Endothelial cell of umbilical vein (primary cell): Measurements from ENCODE around the gene RTBDN. TPM values are rescaled to one million over a fixed set of nuclear protein-coding genes. Genes with fewer than 3 reads are reported as not detected.

ENCODE experiments used
- Bru-seq: library from RNA; stranded (reverse); fragments of 400-500 nt; gene quantifications from one replicate; lab custom pipeline; 2021; lab: Mats Ljungman, UMichigan
- BruChase-seq, 2 experiments: library from RNA; stranded (reverse); fragments of 400-500 nt; gene quantifications; one replicate each; lab custom pipeline; 2021; lab: Mats Ljungman, UMichigan
- BruUV-seq: library from RNA; stranded (reverse); fragments of 400-500 nt; replicated peaks from 2 replicates; lab custom pipeline; 2021; lab: Mats Ljungman, UMichigan
- CTCF ChIA-PET: fragments of 300-600, 350-600 bp; sonication (Branson Sonifier 250); formaldehyde crosslinking; loops from one replicate; lab custom pipeline; 2021; ENCODE audit warnings: antibody characterized with exemption, inconsistent platforms; lab: Charles Lee
- POLR2A ChIA-PET: fragments of 300-600, 350-600 bp; sonication (Branson Sonifier 250); formaldehyde crosslinking; loops from one replicate; lab custom pipeline; 2021; ENCODE audit warnings: antibody characterized with exemption, inconsistent platforms; lab: Charles Lee
- DNase-seq: peaks from one replicate; pipeline ENCODE4 v3.0.0-alpha.2; 2011; ENCODE audit warnings: low read depth, low spot score
- FAIRE-seq: peaks from 2 replicates; lab custom pipeline; 2011; peaks lifted over from hg19 to GRCh38; lab: Jason Lieb, UNC
- H2AFZ ChIP-seq: 2 replicates; pipeline ENCODE4 v1.6.0; 2012; ENCODE audit warnings: low read depth, low read length, control low read depth, inconsistent platforms
- H3K27ac ChIP-seq: 2 replicates; pipeline ENCODE4 v1.5.1; 2011; ENCODE audit warnings: low read depth, mild to moderate bottlenecking, control low read depth, low read length, moderate library complexity; ENCODE audit not compliant: insufficient read depth
- H3K27me3 ChIP-seq, 2 experiments: 2 replicates each; pipeline versions ENCODE4 v1.6.0 to v1.6.1; 2011; ENCODE audit warnings: low read length in 2 of 2, mixed read lengths in 1 of 2; ENCODE audit not compliant: control insufficient read depth in 2 of 2, insufficient read depth in 2 of 2
- H3K36me3 ChIP-seq, 2 experiments: 2 replicates in 1 of 2; 3 replicates in 1 of 2; pipeline ENCODE4 v1.5.1; 2011; ENCODE audit warnings: low read length in 2 of 2, mild to moderate bottlenecking in 1 of 2, moderate library complexity in 1 of 2; ENCODE audit not compliant: control insufficient read depth in 2 of 2, insufficient read depth in 2 of 2; ENCODE audit errors: extremely low read depth in 1 of 2
- H3K4me1 ChIP-seq: 3 replicates; pipeline ENCODE4 v1.5.1; 2011; ENCODE audit warnings: mild to moderate bottlenecking, low read length; ENCODE audit not compliant: control insufficient read depth, insufficient read depth; ENCODE audit errors: extremely low read depth
- H3K4me2 ChIP-seq: 2 replicates; pipeline ENCODE4 v1.6.1; 2011; ENCODE audit warnings: low read length, control low read depth, mixed read lengths; ENCODE audit not compliant: insufficient read depth
- H3K4me3 ChIP-seq, 3 experiments: fragments of 200-600 bp in 1 of 3; sonication (generic), shearing (Covaris generic) in 1 of 3; replicated peaks in 1 of 3; 2 replicates each; pipeline ENCODE4 v1.5.1; 2011 to 2016; ENCODE audit warnings: control low read depth in 3 of 3, low read length in 3 of 3, mild to moderate bottlenecking in 2 of 3, inconsistent platforms in 1 of 3, low read depth in 1 of 3, moderate library complexity in 1 of 3; ENCODE audit not compliant: insufficient read depth in 1 of 3
- H3K79me2 ChIP-seq: 2 replicates; pipeline ENCODE4 v1.6.0; 2012; ENCODE audit warnings: low read length, inconsistent platforms; ENCODE audit not compliant: control insufficient read depth, insufficient read depth
- H3K9ac ChIP-seq: replicated peaks from 2 replicates; pipeline ENCODE3; 2011; ENCODE audit warnings: low read length, control low read depth; ENCODE audit not compliant: insufficient read depth; ENCODE audit errors: extremely low read depth
- H3K9me1 ChIP-seq: replicated peaks from 3 replicates; pipeline ENCODE4 v1.6.0; 2011; ENCODE audit warnings: mild to moderate bottlenecking, low read length; ENCODE audit not compliant: control insufficient read depth, insufficient read depth; ENCODE audit errors: extremely low read depth
- H3K9me3 ChIP-seq: replicated peaks from 2 replicates; pipeline ENCODE4 v1.5.1; 2012; ENCODE audit warnings: low read length, inconsistent platforms; ENCODE audit not compliant: control insufficient read depth, insufficient read depth
- H4K20me1 ChIP-seq: replicated peaks from 2 replicates; pipeline ENCODE3; 2011; ENCODE audit warnings: mild to moderate bottlenecking, low read length; ENCODE audit not compliant: control insufficient read depth, insufficient read depth; ENCODE audit errors: extremely low read depth
- EZH2 ChIP-seq: IDR thresholded peaks from 2 replicates; pipeline ENCODE4 v1.6.1; 2012; ENCODE audit warnings: borderline replicate concordance, low read depth, mild to moderate bottlenecking, moderate library complexity, low read length, inconsistent platforms; ENCODE audit not compliant: severe bottlenecking
- FOS ChIP-seq: IDR thresholded peaks from 2 replicates; pipeline ENCODE4 v1.6.1; 2011; ENCODE audit warnings: mild to moderate bottlenecking, low read length, moderate library complexity, borderline replicate concordance; ENCODE audit not compliant: insufficient read depth
- GATA2 ChIP-seq: IDR thresholded peaks from 2 replicates; pipeline ENCODE4 v1.7.0; 2011; ENCODE audit warnings: low read depth, mild to moderate bottlenecking, moderate library complexity, mixed read lengths, low read length; ENCODE audit not compliant: insufficient read length, insufficient read depth
- JUN ChIP-seq: IDR thresholded peaks from 2 replicates; pipeline ENCODE4 v1.6.1; 2011; ENCODE audit warnings: borderline replicate concordance, low read depth; ENCODE audit not compliant: insufficient read length, insufficient read depth
- MYC ChIP-seq: IDR thresholded peaks from one replicate; pipeline ENCODE4 v1.6.1; 2011; ENCODE audit warnings: mild to moderate bottlenecking, low read depth, low read length
- POLR2A ChIP-seq: IDR thresholded peaks from 2 replicates; pipeline ENCODE4 v1.6.1; 2012; ENCODE audit warnings: low read depth, mild to moderate bottlenecking, control low read depth, low read length
- POLR2AphosphoS5 ChIP-seq: IDR thresholded peaks from 2 replicates; pipeline ENCODE4 v1.6.1; 2012; ENCODE audit warnings: low read depth, mild to moderate bottlenecking, control low read depth, low read length, moderate library complexity; ENCODE audit not compliant: insufficient read depth
- dilution Hi-C: fragments of 300-500 bp; cut with MboI; formaldehyde crosslinking; loops from one replicate; pipeline ENCODE4 v1.15.0; 2019; ENCODE audit warnings: low sequenced_read_pairs; ENCODE audit not compliant: extremely low pct_ligation_motif_present
- intact Hi-C: fragments of 100-400 bp; cut with micrococcal nuclease; formaldehyde crosslinking; loops from one replicate; pipeline ENCODE4 v1.10.0; 2022
- long read RNA-seq: library from polyadenylated mRNA; stranded (forward); transcript quantifications from one replicate; pipeline ENCODE4 v2.0.0, GENCODE V29; 2021
- polyA minus RNA-seq, 3 experiments: library from RNA; depleted of rRNA, polyadenylated mRNA; stranded (reverse); fragments of >200 nt; gene quantifications; 1 replicate in 1 of 3; 2 replicates in 2 of 3; pipeline ENCODE4 v1.2.3, GENCODE V29; 2011
- polyA plus RNA-seq, 4 experiments: library from polyadenylated mRNA; depleted of rRNA in 3 of 4; stranded (reverse) in 3 of 4; unstranded in 1 of 4; fragments of >200 nt; gene quantifications; 2 replicates each; pipeline versions ENCODE4 v1.2.1 to v1.2.3, GENCODE V29; 2011 to 2012; ENCODE audit warnings: missing spikeins in 1 of 4
- total RNA-seq: library from RNA; stranded (reverse); gene quantifications from 2 replicates; pipeline ENCODE4 v1.2.3, GENCODE V29; 2021
- TF ChIP-seq, protein P1 (sequence below): IDR thresholded peaks from 2 replicates; pipeline ENCODE4 v1.6.1; 2011; ENCODE audit not compliant: insufficient read depth, insufficient read length
- TF ChIP-seq, protein P2 (sequence below), 2 donors: IDR thresholded peaks; 1 replicate in 1 of 2; 2 replicates in 1 of 2; pipeline ENCODE4 v1.5.1; 2011; ENCODE audit warnings: low read length in 2 of 2, mild to moderate bottlenecking in 2 of 2, moderate library complexity in 2 of 2, control low read depth in 1 of 2, inconsistent platforms in 1 of 2, low read depth in 1 of 2; ENCODE audit not compliant: insufficient read depth in 1 of 2; ENCODE audit errors: extremely low read depth in 1 of 2

The RTBDN gene
- not detected in 2 replicates for total RNA-seq
- polyA plus RNA-seq, result not detected in 2 replicates
- not detected in 2 replicates for polyA plus RNA-seq (2011; cell fraction: cytosol; rRNA removed)
- polyA plus RNA-seq (2011; cell fraction: nucleus; rRNA removed), result not detected in 2 replicates
- not detected in 2 replicates for polyA plus RNA-seq (2012)
- not detected in 2 replicates for polyA minus RNA-seq
- polyA minus RNA-seq (2011; cell fraction: cytosol; rRNA and poly(A)+ RNA removed), result not detected
- polyA minus RNA-seq (2011; cell fraction: nucleus; rRNA and poly(A)+ RNA removed), result not detected in 2 replicates
- not detected for Bru-seq, nascent RNA
- BruChase-seq, experiment 1, labeled RNA remaining after a 6-hour chase, result percentile 8 among the genes with signal in this experiment
- BruChase-seq, experiment 2, labeled RNA remaining after a 2-hour chase, result not detected
- long read RNA-seq, result 0 reads

DNA sequence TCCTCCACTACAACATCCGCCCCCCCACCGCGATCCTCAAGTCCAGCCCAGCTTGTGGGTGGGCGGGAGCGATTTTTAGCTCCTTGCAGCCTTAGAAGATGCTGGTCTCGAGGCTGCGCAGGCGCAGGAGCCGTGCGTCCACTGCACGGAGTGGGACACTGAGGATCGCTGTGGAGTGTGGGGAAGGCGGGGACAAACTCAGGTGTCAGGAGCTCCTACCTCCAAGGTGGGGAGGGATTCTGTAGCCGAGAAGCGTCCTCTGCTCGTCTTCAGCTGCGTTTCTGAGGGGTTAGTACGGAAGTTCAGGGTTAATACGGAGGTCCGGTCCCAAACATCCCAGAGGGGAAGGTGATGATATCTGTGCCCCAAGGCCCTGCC lies at the start of gene RTBDN:
Gene RTBDN (minus strand): TSS at position 14 of the 378 bp plus-strand sequence. CDS start 4,600 bp downstream, outside the sequence.
- no peaks in the 10 kb centered on the region for H4K20me1 ChIP-seq
- FAIRE-seq, result no peak
- H3K27ac ChIP-seq, result no peak within 1 kb of the TSS
- TF ChIP-seq EZH2 (peak; percentile 79), POLR2AphosphoS5 (no peak), MYC (no peak)
- TF ChIP-seq, protein P1, sequence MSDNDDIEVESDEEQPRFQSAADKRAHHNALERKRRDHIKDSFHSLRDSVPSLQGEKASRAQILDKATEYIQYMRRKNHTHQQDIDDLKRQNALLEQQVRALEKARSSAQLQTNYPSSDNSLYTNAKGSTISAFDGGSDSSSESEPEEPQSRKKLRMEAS, result no peak
- H3K79me2 ChIP-seq, result no peaks in the 10 kb centered on the region
- dilution Hi-C loops (no loop called here), intact Hi-C loops (no loop called here)
- H3K36me3 ChIP-seq, result no peaks in the 10 kb centered on the region
- no peak for DNase-seq
- H3K9me3 ChIP-seq, result no peaks in the 10 kb centered on the region
- peak within 1 kb of the TSS in 1 of 3 experiments; percentile 22 for H3K4me3 ChIP-seq
- no TSS peak for BruUV-seq
- H3K27me3 ChIP-seq, result peaks cover 50 to 62% of the 10 kb centered on the region in 2 experiments
- no peak within 1 kb of the TSS for H3K9ac ChIP-seq
- H3K4me2 ChIP-seq, result no peak within 1 kb of the TSS
- H3K4me1 ChIP-seq, result no peaks in the 10 kb centered on the region
- H3K9me1 ChIP-seq, result no peaks in the 10 kb centered on the region
- H2AFZ ChIP-seq, result no peak within 1 kb of the TSS
- ChIA-PET CTCF (interaction anchor here (1.0 to 1.8 kb wide), 5 partner anchors 10 to 68 kb away, joined by 3 to 5 read pairs (median 4); no protein-coding TSS in a partner anchor), POLR2A (no interaction called here)

DNA sequence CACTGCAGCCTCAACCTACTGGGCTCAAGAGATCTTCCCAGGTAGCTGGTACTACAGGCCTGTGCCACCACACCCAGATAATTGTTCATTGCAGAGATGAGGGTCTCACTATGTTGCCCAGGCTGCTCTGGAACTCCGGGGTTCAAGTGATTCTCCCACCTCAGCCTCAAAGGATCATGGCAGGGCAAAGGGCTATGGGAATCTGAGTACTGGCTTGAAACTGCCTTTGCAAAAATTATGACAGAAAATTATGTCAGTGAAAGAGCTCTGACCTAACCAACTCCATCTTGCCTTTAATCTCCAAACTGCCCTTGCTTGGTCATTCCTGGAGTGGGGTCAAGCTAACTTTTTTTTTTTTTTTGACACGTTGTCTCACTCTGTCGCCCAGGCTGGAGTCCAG lies 48.2 kb upstream of the RTBDN start:
- TF ChIP-seq JUN, result no peak
- no peak for TF ChIP-seq EZH2
- no peak for TF ChIP-seq POLR2AphosphoS5
- no peak for TF ChIP-seq POLR2A
- no peak for TF ChIP-seq MYC
- TF ChIP-seq, protein P2, sequence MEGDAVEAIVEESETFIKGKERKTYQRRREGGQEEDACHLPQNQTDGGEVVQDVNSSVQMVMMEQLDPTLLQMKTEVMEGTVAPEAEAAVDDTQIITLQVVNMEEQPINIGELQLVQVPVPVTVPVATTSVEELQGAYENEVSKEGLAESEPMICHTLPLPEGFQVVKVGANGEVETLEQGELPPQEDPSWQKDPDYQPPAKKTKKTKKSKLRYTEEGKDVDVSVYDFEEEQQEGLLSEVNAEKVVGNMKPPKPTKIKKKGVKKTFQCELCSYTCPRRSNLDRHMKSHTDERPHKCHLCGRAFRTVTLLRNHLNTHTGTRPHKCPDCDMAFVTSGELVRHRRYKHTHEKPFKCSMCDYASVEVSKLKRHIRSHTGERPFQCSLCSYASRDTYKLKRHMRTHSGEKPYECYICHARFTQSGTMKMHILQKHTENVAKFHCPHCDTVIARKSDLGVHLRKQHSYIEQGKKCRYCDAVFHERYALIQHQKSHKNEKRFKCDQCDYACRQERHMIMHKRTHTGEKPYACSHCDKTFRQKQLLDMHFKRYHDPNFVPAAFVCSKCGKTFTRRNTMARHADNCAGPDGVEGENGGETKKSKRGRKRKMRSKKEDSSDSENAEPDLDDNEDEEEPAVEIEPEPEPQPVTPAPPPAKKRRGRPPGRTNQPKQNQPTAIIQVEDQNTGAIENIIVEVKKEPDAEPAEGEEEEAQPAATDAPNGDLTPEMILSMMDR (IDR thresholded peaks at IDR 0.05; ENCODE audit: extremely low read depth in 1 of 2, insufficient read depth in 1 of 2, low read depth in 1 of 2, low read length in 2 of 2), result no peak
- TF ChIP-seq GATA2, result no peak
- TF ChIP-seq FOS, result no peak
- TF ChIP-seq, protein P1, result no peak
- no peaks in the 10 kb centered on the region for H4K20me1 ChIP-seq
- no peaks in the 10 kb centered on the region for H3K9me1 ChIP-seq
- no peak overlapping the region for H3K27ac ChIP-seq
- H3K9ac ChIP-seq, result no peak overlapping the region
- BruUV-seq, result no TSS peak
- H3K4me2 ChIP-seq, result no peak overlapping the region
- no peak overlapping the region for H3K4me3 ChIP-seq
- ChIA-PET CTCF (interaction anchor here (1.7 to 3.5 kb wide), 5 partner anchors 8 to 116 kb away, joined by 5 to 22 read pairs (median 14); partner anchors contain the start of gene GCDH), POLR2A (interaction anchor here (1.1 kb wide), 1 partner anchor 8 kb away, joined by 4 read pairs; the partner anchor contains the start of gene GCDH)
- DNase-seq (no peak), FAIRE-seq (peak; percentile 4)
- dilution Hi-C loops (no loop called here), intact Hi-C loops (no loop called here)
- H2AFZ ChIP-seq, result no peak overlapping the region
- H3K9me3 ChIP-seq, result no peaks in the 10 kb centered on the region
- peaks cover 4% of the 10 kb centered on the region for H3K4me1 ChIP-seq
- peaks cover 12 to 22% of the 10 kb centered on the region in 2 experiments for H3K27me3 ChIP-seq
- peaks cover 0 to 5% of the 10 kb centered on the region in 2 experiments for H3K36me3 ChIP-seq
- H3K79me2 ChIP-seq, result no peaks in the 10 kb centered on the region
